Immature natural killer cell (primary cell): ENCODE measurements around the gene TH. TPM values are rescaled to one million over a fixed set of nuclear protein-coding genes. Genes with fewer than 3 reads are reported as not detected.
A peak's percentile ranks its signal among the peaks of the same experiment; 100 is the strongest.

ENCODE experiments used
- DNase-seq, 3 donors: peaks; one replicate each; pipeline ENCODE4 v3.0.0; 2022; ENCODE audit warnings: mixed read lengths in 1 of 3
- H3K27ac Mint-ChIP-seq, 6 donors: one replicate each; pipeline ENCODE4 v1.8.0; 2020; ENCODE audit warnings: mixed read lengths in 6 of 6, mild to moderate bottlenecking in 5 of 6, inconsistent platforms in 4 of 6, moderate library complexity in 3 of 6
- H3K27me3 Mint-ChIP-seq, 3 donors: one replicate each; pipeline ENCODE4 v1.8.0; 2020 to 2021; ENCODE audit warnings: low read depth in 3 of 3, mild to moderate bottlenecking in 3 of 3, mixed read lengths in 3 of 3, moderate library complexity in 3 of 3, inconsistent platforms in 1 of 3
- H3K36me3 Mint-ChIP-seq, 3 donors: one replicate each; pipeline ENCODE4 v1.8.0; 2020; ENCODE audit warnings: mixed read lengths in 3 of 3, inconsistent platforms in 2 of 3, mild to moderate bottlenecking in 2 of 3
- H3K4me1 Mint-ChIP-seq, 2 donors: one replicate each; pipeline ENCODE4 v1.8.0; 2020; ENCODE audit warnings: inconsistent platforms in 2 of 2, mild to moderate bottlenecking in 2 of 2, mixed read lengths in 2 of 2, moderate library complexity in 1 of 2
- H3K4me3 Mint-ChIP-seq, 5 donors: one replicate each; pipeline ENCODE4 v1.8.0; 2020; ENCODE audit warnings: mild to moderate bottlenecking in 5 of 5, mixed read lengths in 5 of 5, inconsistent platforms in 3 of 5, moderate library complexity in 3 of 5
- H3K9me3 Mint-ChIP-seq, 6 donors: one replicate each; pipeline ENCODE4 v1.8.0; 2020; ENCODE audit warnings: mild to moderate bottlenecking in 6 of 6, mixed read lengths in 6 of 6, inconsistent platforms in 4 of 6, moderate library complexity in 3 of 6
- polyA plus RNA-seq, 3 donors: library from polyadenylated mRNA; unstranded; fragments of 300-500 nt; fragmentation: Illumina TruSeq; gene quantifications; one replicate each; pipeline ENCODE4 v1.2.3, GENCODE V29; 2021

The TH gene
- polyA plus RNA-seq, 3 donors from 2014 or later: not detected

DNA sequence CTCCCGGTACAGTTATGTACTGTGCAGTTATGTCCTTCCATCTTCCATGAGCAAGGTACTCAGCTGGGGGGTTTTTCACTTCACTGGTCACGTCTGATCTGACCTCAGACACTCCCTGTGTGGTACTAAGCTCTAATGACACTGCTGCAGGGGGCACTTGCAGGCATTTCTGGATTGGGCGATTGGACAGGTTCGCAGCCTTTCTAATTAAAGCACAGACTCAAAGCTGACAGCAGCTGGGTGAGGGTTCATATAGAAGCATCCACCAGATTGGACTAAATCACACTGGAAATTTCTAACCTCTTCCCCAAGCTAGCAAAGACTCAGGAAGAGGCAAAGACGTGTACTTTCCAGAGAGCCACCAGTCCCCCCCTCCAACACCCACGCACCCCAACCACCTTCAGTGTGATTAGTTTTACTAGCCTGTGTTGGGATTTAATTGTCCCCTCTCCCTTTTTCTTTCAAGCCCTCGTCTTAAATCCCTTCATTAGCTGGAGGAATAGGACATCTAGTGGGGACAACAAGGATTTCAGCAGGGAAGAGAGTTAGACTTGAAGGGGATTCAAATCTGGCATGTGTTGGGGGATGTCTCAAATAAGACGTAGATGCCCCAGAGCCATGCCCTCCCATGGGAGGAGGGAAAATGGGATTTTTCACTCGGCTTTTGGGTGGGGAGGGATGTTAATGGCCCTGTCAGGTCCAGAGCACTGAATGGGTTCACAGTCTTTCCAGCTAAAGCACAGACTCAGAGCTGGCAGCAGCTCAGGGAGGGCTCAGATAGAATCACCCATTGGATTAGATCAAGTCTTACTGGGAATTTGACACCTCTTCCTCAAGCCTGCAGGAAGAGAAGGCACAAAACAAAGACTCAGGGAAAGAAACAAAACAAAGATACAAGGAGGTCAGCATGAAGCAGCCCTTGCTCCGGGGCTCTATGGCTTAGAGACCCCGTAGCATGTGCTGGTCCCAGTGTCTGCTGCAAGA is 21.5 kb downstream of the TH start:
- Mint-ChIP-seq H3K4me1 (peaks cover 7% of the 10 kb centered on the region in 2 donors), H3K9me3 (no peaks in the 10 kb centered on the region), H3K27me3 (peaks cover 11 to 24% (median 15%) of the 10 kb centered on the region in 3 donors), H3K4me3 (no peak overlapping the region), H3K36me3 (no peaks in the 10 kb centered on the region), H3K27ac (no peak overlapping the region)
- no peak for DNase-seq

GRCh38 chr11:2149460-2149859 is 22.2 kb downstream of the TH start:
- Mint-ChIP-seq H3K27ac (no peak overlapping the region), H3K4me1 (peaks cover 7% of the 10 kb centered on the region in 2 donors), H3K36me3 (no peaks in the 10 kb centered on the region), H3K27me3 (peaks cover 12 to 24% (median 19%) of the 10 kb centered on the region in 3 donors), H3K4me3 (no peak overlapping the region), H3K9me3 (no peaks in the 10 kb centered on the region)
- DNase-seq: no peak

- DNase-seq: no peak
- Mint-ChIP-seq H3K4me3 (no peak overlapping the region), H3K27ac (no peak overlapping the region), H3K36me3 (no peaks in the 10 kb centered on the region), H3K9me3 (no peaks in the 10 kb centered on the region), H3K4me1 (peaks cover 7% of the 10 kb centered on the region in 2 donors), H3K27me3 (peaks cover 12 to 25% (median 19%) of the 10 kb centered on the region in 3 donors)
Observed at GRCh38 chr11:2148595-2148994, 23.0 kb downstream of the TH start.

GRCh38 chr11:2147391-2147790 is 24.2 kb downstream of the TH start:
- Mint-ChIP-seq H3K9me3 (no peaks in the 10 kb centered on the region), H3K4me3 (no peak overlapping the region), H3K4me1 (peaks cover 7% of the 10 kb centered on the region in 2 donors), H3K27ac (no peak overlapping the region), H3K36me3 (no peaks in the 10 kb centered on the region), H3K27me3 (peaks cover 22 to 36% (median 26%) of the 10 kb centered on the region in 3 donors)
- DNase-seq: no peak

- DNase-seq: no peak
- H3K27me3 Mint-ChIP-seq: peaks cover 29 to 42% (median 35%) of the 10 kb centered on the region in 3 donors
- no peak overlapping the region for H3K4me3 Mint-ChIP-seq
- no peaks in the 10 kb centered on the region for H3K36me3 Mint-ChIP-seq
- peaks cover 0 to 2% (median 0%) of the 10 kb centered on the region in 6 donors for H3K9me3 Mint-ChIP-seq
- no peaks in the 10 kb centered on the region for H3K4me1 Mint-ChIP-seq
- H3K27ac Mint-ChIP-seq: no peak overlapping the region
Observed at GRCh38 chr11:2146051-2146450, 25.6 kb downstream of the TH start.

- Mint-ChIP-seq H3K27ac (no peak overlapping the region), H3K36me3 (no peaks in the 10 kb centered on the region), H3K4me1 (no peaks in the 10 kb centered on the region), H3K4me3 (no peak overlapping the region), H3K27me3 (peaks cover 31 to 37% (median 37%) of the 10 kb centered on the region in 3 donors), H3K9me3 (peaks cover 0 to 2% (median 0%) of the 10 kb centered on the region in 6 donors)
- DNase-seq: no peak
Observed at GRCh38 chr11:2144544-2145248, 26.9 kb downstream of the TH start.

GRCh38 chr11:2143799-2144543 is 27.6 kb downstream of the TH start:
- Mint-ChIP-seq H3K4me3 (no peak overlapping the region), H3K9me3 (peaks cover 0 to 2% (median 0%) of the 10 kb centered on the region in 6 donors), H3K27ac (no peak overlapping the region), H3K27me3 (peaks cover 31 to 37% (median 34%) of the 10 kb centered on the region in 3 donors), H3K36me3 (no peaks in the 10 kb centered on the region), H3K4me1 (no peaks in the 10 kb centered on the region)
- DNase-seq: no peak

GRCh38 chr11:2143477-2143798 is 28.2 kb downstream of the TH start:
- Mint-ChIP-seq H3K9me3 (peaks cover 0 to 2% (median 0%) of the 10 kb centered on the region in 6 donors), H3K36me3 (no peaks in the 10 kb centered on the region), H3K27ac (no peak overlapping the region), H3K4me3 (no peak overlapping the region), H3K4me1 (peaks cover under 1 to 2% of the 10 kb centered on the region in 2 donors), H3K27me3 (peaks cover 31 to 37% (median 33%) of the 10 kb centered on the region in 3 donors)
- no peak for DNase-seq

DNA sequence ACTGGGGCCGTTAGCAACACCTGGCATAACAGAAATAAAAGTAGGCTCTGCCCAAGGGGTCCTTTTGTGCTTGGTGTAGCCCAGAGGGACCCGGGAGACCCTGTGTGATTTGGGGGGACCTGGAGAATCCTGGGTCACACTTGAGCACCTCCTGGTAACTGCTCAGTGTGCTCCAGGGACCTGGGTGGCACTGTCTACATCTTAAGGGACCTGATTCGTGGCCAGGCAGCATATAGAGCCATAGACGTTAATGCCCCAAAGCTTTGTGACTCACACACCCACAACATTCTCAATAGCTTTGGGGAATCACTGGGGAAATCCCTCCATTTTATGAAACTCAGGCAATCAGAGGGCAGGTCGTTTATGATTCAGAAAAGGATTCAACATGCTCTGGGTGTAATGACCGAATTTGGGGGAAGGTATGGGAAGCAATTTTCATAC is 28.8 kb downstream of the TH start:
- H3K27me3 Mint-ChIP-seq: peaks cover 28 to 37% (median 33%) of the 10 kb centered on the region in 3 donors
- no peak for DNase-seq
- peaks cover 3 to 5% of the 10 kb centered on the region in 2 donors for H3K4me1 Mint-ChIP-seq
- H3K4me3 Mint-ChIP-seq: no peak overlapping the region
- H3K27ac Mint-ChIP-seq: no peak overlapping the region
- H3K9me3 Mint-ChIP-seq: peaks cover 0 to 2% (median 0%) of the 10 kb centered on the region in 6 donors
- no peaks in the 10 kb centered on the region for H3K36me3 Mint-ChIP-seq

DNA sequence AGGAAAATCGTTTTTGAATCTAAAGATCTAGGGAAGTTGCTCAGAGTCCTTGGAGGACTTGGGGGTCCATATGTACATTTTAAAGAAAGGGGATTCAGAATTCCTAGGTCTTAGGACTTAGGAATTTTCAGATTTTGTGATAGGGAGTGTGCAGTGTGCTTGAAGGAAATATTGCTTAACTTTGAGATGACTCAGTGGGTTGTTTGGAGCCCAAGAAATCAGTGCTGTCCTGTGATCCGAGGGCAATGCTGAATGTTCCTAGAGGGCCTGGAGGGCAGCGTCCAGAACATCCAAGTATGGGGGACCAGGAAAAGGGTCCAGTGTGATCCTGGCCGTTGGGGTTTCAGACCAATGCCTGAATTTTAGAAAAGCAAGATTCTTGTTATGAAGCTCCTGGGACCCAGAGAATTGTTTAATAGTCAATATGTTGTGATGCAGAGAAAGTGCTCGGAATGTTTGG is 29.3 kb downstream of the TH start:
- Mint-ChIP-seq H3K4me1 (peaks cover 3 to 5% of the 10 kb centered on the region in 2 donors), H3K4me3 (no peak overlapping the region), H3K27me3 (peaks cover 26 to 37% (median 33%) of the 10 kb centered on the region in 3 donors), H3K36me3 (no peaks in the 10 kb centered on the region), H3K27ac (no peak overlapping the region), H3K9me3 (peaks cover 0 to 2% (median 0%) of the 10 kb centered on the region in 6 donors)
- DNase-seq: no peak

- H3K27ac Mint-ChIP-seq: no peak overlapping the region
- peaks cover 28 to 33% (median 30%) of the 10 kb centered on the region in 3 donors for H3K27me3 Mint-ChIP-seq
Observed at GRCh38 chr11:2140411-2141400, 30.9 kb downstream of the TH start.

GRCh38 chr11:2139621-2140337 is 31.8 kb downstream of the TH start:
- no peak for DNase-seq
- Mint-ChIP-seq H3K27me3 (peaks cover 28 to 35% (median 30%) of the 10 kb centered on the region in 3 donors), H3K4me1 (peaks cover 4 to 5% of the 10 kb centered on the region in 2 donors), H3K9me3 (peaks cover 0 to 3% (median 0%) of the 10 kb centered on the region in 6 donors), H3K27ac (no peak overlapping the region), H3K36me3 (no peaks in the 10 kb centered on the region), H3K4me3 (peak overlapping the region in 1 of 5 donors; percentile 46)

More at GRCh38 chr11:2140411-2141400, 30.9 kb downstream of the TH start:
- H3K36me3 Mint-ChIP-seq: no peaks in the 10 kb centered on the region
- DNase-seq: no peak
- H3K4me1 Mint-ChIP-seq: peaks cover 4 to 5% of the 10 kb centered on the region in 2 donors
- H3K4me3 Mint-ChIP-seq: peak overlapping the region in 3 of 5 donors; percentile 41 to 51 (median 47)
- peaks cover 0 to 3% (median 0%) of the 10 kb centered on the region in 6 donors for H3K9me3 Mint-ChIP-seq
